GM12874 (cell line): ENCODE measurements around the gene SH3BP4.

Source experiments
- CTCF ChIP-seq: IDR thresholded peaks from 2 replicates; pipeline ENCODE4 v1.5.1; 2011; ENCODE audit warnings: low read depth, mild to moderate bottlenecking, control low read depth, low read length, moderate library complexity; ENCODE audit not compliant: insufficient read depth

Gene SH3BP4

DNA sequence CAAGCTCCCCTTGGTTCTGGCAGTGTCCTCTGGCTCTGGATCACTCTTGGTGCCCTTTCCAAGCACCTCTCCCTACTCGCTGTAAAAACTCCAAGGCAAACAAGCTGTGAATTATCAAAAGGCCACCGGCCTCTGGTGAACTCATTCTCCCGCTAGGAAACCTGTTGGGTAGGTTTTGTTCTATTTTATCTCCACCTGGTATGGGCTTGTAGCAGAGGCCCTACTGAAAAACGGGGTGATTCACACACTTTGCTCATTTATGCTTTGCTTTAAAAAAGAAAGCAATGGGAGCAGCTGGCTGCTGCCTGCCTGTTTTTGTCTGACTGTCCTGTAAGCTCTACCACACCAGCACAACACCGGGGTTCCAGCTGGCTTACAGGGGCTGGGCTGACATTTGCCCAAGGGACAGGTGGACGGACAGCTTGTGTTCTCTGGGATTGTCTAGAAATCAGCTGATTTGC, 56.8 kb downstream of the SH3BP4 start:
- no peak for TF ChIP-seq CTCF

GRCh38 chr2:235009081-235009480, 57.3 kb downstream of the SH3BP4 start:
- no peak for TF ChIP-seq CTCF

DNA sequence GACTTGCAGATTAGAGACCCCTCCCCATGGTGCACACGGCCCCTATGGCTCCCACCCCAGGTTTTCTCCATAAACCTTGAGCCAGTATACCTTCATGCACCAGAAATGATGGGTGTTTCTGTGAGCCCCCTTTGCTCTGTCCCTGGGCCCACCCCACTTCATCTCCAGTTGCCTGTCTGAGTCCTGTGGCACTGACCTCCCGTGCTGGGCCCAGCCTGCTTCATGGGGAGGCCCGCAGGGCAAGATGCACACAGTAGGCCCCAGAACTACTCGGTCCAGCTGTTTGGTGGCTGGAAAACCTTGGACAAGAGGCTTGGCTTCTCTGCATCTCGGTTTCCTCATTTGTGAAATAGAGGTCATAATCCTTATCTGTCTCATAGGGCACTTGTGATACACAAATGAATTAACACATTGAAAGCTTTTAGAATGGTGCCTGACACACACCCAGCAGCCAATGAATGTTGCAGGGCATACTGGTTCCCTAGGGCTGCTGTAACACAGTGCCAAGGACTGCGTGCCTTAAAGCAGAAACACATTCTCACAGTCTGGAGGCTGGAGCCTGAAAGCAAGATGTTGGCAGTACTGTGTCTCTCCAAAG, 58.4 kb downstream of the SH3BP4 start:
- no peak for TF ChIP-seq CTCF

- TF ChIP-seq CTCF = no peak
These were observed 59.8 kb downstream of the SH3BP4 start for GRCh38 chr2:235011607-235011928.

- no peak for TF ChIP-seq CTCF
These were observed 60.3 kb downstream of the SH3BP4 start for GRCh38 chr2:235011929-235012631.

- no peak for TF ChIP-seq CTCF
These were observed 65.6 kb downstream of the SH3BP4 start for GRCh38 chr2:235017441-235017840.

GRCh38 chr2:235018838-235019237, 67.0 kb downstream of the SH3BP4 start:
- no peak for TF ChIP-seq CTCF
